ENCODE results near the gene CAMTA1.

- TF ChIP-seq CTCF (IDR thresholded peaks at IDR 0.05): no peak
- no peak for TF ChIP-seq POLR2A (IDR thresholded peaks at IDR 0.05)
These were observed 527.9 kb downstream of the CAMTA1 start for GRCh38 chr1:7313081-7313546.

Data from prostate gland (tissue), 2 donors.